Measurements from ENCODE around the gene YWHAE. TPM values are rescaled to one million over a fixed set of nuclear protein-coding genes. Genes with fewer than 3 reads are reported as not detected.
A peak's percentile ranks its signal among the peaks of the same experiment; 100 is the strongest.
"Not testable (repeated sequence)": the region's sequence is repeated elsewhere in the genome, so short reads cannot be mapped to it uniquely, and the experiment has no call there.

Gene YWHAE
- total and polyA plus RNA-seq, 4 experiments from 2014 or later: 54.1 to 143 (median 99.3) TPM

DNA sequence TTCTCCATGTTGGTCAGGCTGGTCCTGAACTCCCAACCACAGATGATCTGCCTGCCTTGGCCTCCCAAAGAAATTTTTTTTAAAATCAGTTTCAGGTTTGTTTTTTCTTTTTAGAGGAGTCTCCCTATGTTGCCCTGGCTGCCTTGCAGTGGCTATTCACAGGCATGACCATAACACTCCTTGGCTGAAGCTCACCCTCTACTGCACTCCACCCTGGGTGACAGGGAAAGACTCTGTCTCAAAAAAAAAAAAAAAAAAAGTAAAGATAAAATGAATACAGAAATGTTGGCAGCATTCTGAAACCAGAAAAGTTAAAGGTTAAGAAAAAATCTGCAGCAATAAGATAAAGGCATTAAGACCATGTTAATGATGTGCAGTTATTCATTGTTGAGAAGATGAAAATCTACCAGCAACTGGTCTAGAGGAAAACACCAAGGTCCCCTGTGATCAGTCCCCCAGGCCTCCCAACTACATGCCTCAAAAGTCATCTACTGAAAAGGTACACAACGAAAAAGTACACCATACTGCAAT is 15.1 kb downstream of the YWHAE start:
- H3K27me3 ChIP-seq (ENCODE audit: insufficient read depth, low read length): no peaks in the 10 kb centered on the region
- Mint-ChIP-seq H3K27me3 (no peaks in the 10 kb centered on the region), H3K27ac (peak overlapping the region in 4 of 7 donors; percentile 62 to 79 (median 72)), H3K4me3 (peak overlapping the region in 2 of 8 donors; percentile 43 to 52), H3K4me1 (peaks cover 34 to 80% (median 50%) of the 10 kb centered on the region in 4 donors), H3K9me3 (no peaks in the 10 kb centered on the region), H3K36me3 (peaks cover 7 to 12% of the 10 kb centered on the region in 2 donors)
- H3K27ac ChIP-seq (ENCODE audit: low read depth, low read length): no peak overlapping the region
- no peak for DNase-seq
- intact Hi-C loops (cut with micrococcal nuclease): no loop called here
- no peaks in the 10 kb centered on the region for H3K9me3 ChIP-seq (ENCODE audit: control insufficient read depth in 1 of 2, low read length in 2 of 2)
- H3K4me1 ChIP-seq (ENCODE audit: insufficient read depth, low read length): peaks cover 90% of the 10 kb centered on the region
- no peaks in the 10 kb centered on the region for H3K36me3 ChIP-seq (ENCODE audit: insufficient read depth, low read length)
- H3K4me3 ChIP-seq (ENCODE audit: low read length in 2 of 2): no peak overlapping the region
- CTCF ChIA-PET (ENCODE audit: partially characterized antibody): no interaction called here
- POLR2A ChIA-PET (ENCODE audit: partially characterized antibody): interaction anchor here (1.4 to 1.5 kb wide), 2 partner anchors 12 to 15 kb away, joined by 3 read pairs; partner anchors contain the start of gene YWHAE

DNA sequence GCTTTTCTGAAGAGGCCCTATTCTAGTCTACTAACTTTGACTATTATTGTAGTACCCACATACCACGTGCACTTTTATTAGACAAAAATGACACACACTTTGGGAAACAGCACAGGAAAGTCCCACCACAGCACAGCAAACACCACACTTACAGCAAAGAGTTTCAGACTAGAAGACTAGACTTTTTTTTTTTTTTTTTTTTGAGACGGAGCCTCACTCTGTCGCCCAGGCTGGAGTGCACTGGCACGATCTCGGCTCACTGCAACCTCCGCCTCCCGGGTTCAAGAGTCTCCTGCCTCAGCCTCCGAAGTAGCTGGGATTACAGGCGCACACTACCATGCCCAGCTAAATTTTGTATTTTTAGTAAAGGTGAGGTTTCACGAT is 20.1 kb downstream of the YWHAE start:
- intact Hi-C loops (cut with micrococcal nuclease): no loop called here
- Histone ChIP-seq H3K27ac (ENCODE audit: low read depth, low read length) (peak overlapping the region; percentile 10), H3K4me3 (ENCODE audit: low read length in 2 of 2) (no peak overlapping the region), H3K9me3 (ENCODE audit: control insufficient read depth in 1 of 2, low read length in 2 of 2) (no peaks in the 10 kb centered on the region), H3K4me1 (ENCODE audit: insufficient read depth, low read length) (peaks cover 93% of the 10 kb centered on the region), H3K36me3 (ENCODE audit: insufficient read depth, low read length) (no peaks in the 10 kb centered on the region), H3K27me3 (ENCODE audit: insufficient read depth, low read length) (no peaks in the 10 kb centered on the region)
- peaks cover 7 to 18% of the 10 kb centered on the region in 2 donors for H3K36me3 Mint-ChIP-seq
- no peaks in the 10 kb centered on the region for H3K9me3 Mint-ChIP-seq
- H3K4me1 Mint-ChIP-seq: peaks cover 48 to 88% (median 63%) of the 10 kb centered on the region in 4 donors
- no peaks in the 10 kb centered on the region for H3K27me3 Mint-ChIP-seq
- H3K27ac Mint-ChIP-seq: peak overlapping the region; percentile 33 to 90 (median 84)
- ChIA-PET CTCF (ENCODE audit: partially characterized antibody) (interaction anchor here (0.7 to 3.1 kb wide), 3 partner anchors 12 to 135 kb away, joined by 3 to 21 read pairs (median 4); no protein-coding TSS in a partner anchor), POLR2A (ENCODE audit: partially characterized antibody) (interaction anchor here (0.9 to 2.6 kb wide), 4 partner anchors 15 to 136 kb away, joined by 3 to 9 read pairs (median 6); partner anchors contain the start of genes INPP5K and YWHAE)
- H3K4me3 Mint-ChIP-seq: peak overlapping the region; percentile 33 to 84 (median 58)
- peak in 2 of 5 donors; percentile 38 to 81 for DNase-seq

DNA sequence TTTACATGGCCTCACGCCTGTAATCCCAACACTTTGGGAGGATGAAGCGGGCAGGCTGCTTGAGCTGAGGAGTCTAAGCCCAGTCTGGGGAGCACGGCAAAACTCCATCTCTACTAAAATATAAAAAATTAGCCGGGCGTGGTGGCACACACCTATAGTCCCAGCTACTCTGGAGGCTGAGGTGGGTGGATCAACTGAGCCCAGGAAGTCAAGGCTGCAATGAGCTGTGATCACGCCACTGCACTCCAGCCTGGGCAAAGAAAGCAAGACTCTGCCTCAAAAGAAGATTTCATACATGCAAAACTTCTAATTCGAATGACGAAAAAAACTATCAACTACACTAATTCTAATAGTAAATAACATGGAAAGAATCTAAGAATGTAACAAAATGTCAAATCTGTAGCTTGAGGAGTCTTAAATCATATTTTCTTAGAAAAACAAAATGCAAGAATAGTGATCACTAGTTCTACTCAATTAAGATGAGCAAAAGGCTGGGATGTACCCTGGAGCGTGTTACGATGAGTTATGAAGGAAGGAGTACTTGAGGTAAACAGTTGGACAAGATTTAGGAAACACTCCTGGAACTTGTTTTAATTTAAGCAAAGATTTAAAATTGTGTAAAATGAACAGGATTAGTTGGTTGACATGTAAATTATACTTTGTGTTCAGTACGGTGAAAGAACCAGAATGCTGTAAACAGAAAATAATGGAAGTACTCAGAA is 20.7 kb downstream of the YWHAE start:
- Mint-ChIP-seq H3K27me3 (no peaks in the 10 kb centered on the region), H3K4me1 (peaks cover 53 to 91% (median 68%) of the 10 kb centered on the region in 4 donors), H3K36me3 (peaks cover 7 to 20% of the 10 kb centered on the region in 2 donors), H3K27ac (peak overlapping the region; percentile 50 to 90 (median 84)), H3K4me3 (peak overlapping the region in 5 of 8 donors; percentile 47 to 84 (median 61)), H3K9me3 (no peaks in the 10 kb centered on the region)
- ChIA-PET POLR2A (ENCODE audit: partially characterized antibody) (interaction anchor here (0.9 to 2.6 kb wide), 4 partner anchors 15 to 137 kb away, joined by 3 to 9 read pairs (median 6); partner anchors contain the start of genes INPP5K and YWHAE), CTCF (ENCODE audit: partially characterized antibody) (interaction anchor here (0.8 to 3.1 kb wide), 2 partner anchors 11 to 14 kb away, joined by 3 to 21 read pairs; no protein-coding TSS in a partner anchor)
- Histone ChIP-seq H3K36me3 (ENCODE audit: insufficient read depth, low read length) (no peaks in the 10 kb centered on the region), H3K9me3 (ENCODE audit: control insufficient read depth in 1 of 2, low read length in 2 of 2) (no peaks in the 10 kb centered on the region), H3K4me1 (ENCODE audit: insufficient read depth, low read length) (peaks cover 96% of the 10 kb centered on the region), H3K27me3 (ENCODE audit: insufficient read depth, low read length) (no peaks in the 10 kb centered on the region), H3K4me3 (ENCODE audit: low read length in 2 of 2) (no peak overlapping the region), H3K27ac (ENCODE audit: low read depth, low read length) (peak overlapping the region; percentile 10)
- intact Hi-C loops (cut with micrococcal nuclease): no loop called here
- DNase-seq: no peak

DNA sequence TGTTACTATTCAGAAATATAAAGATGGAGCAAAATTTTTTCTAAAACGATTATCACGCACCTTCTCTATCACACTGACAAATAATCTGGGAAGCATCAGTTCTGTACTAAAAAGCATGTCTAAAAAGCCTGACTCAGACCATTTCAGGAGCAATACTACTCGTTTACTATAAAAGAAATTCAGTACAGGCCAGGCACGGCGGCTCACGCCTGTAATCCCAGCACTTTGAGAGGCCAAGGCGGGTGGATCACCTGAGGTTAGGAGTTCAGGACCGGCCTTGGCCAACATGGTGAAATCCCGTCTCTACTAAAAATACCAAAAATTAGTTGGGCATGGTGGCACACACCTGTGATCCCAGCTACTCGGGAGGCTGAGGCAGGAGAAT is 21.6 kb downstream of the YWHAE start:
- ChIA-PET CTCF (ENCODE audit: partially characterized antibody) (interaction anchor here (3.1 kb wide), 1 partner anchor 13 kb away, joined by 21 read pairs; no protein-coding TSS in a partner anchor), POLR2A (ENCODE audit: partially characterized antibody) (interaction anchor here (2.0 kb wide), 1 partner anchor 21 kb away, joined by 8 read pairs; the partner anchor contains the start of gene YWHAE)
- H3K9me3 Mint-ChIP-seq; DNase-seq; H3K27ac ChIP-seq (ENCODE audit: low read depth, low read length); H3K27me3 ChIP-seq (ENCODE audit: insufficient read depth, low read length); H3K27me3 Mint-ChIP-seq; H3K9me3 ChIP-seq (ENCODE audit: control insufficient read depth in 1 of 2, low read length in 2 of 2); H3K36me3 ChIP-seq (ENCODE audit: insufficient read depth, low read length); intact Hi-C loops (cut with micrococcal nuclease); H3K4me3 ChIP-seq (ENCODE audit: low read length in 2 of 2): not testable (repeated sequence)
- peak overlapping the region in 4 of 8 donors; percentile 1 to 69 (median 36) for H3K4me3 Mint-ChIP-seq
- peaks cover 7 to 21% of the 10 kb centered on the region in 2 donors for H3K36me3 Mint-ChIP-seq
- peak overlapping the region in 5 of 7 donors; percentile 25 to 89 (median 54) for H3K27ac Mint-ChIP-seq
- peaks cover 57 to 97% (median 73%) of the 10 kb centered on the region in 4 donors for H3K4me1 Mint-ChIP-seq
- H3K4me1 ChIP-seq (ENCODE audit: insufficient read depth, low read length): peaks cover 96% of the 10 kb centered on the region

DNA sequence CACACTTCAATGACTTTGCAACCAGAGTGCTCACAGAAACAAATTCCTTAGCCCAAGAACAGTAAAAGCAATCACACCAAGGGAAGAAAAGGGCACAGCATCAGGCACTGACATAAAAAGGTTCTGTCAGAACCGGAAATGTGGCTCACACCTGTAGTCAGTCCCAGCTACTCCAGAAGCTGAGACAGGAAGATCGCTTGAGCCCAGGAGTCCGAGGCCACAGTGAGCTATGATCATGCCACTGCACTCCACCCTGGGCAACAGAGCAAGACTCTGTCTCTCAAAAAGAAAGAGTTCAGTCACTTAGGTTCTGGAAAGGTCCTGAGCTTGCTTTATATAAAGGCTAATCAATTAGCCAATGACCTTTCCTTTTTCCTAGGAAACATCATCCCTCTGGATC is 22.7 kb downstream of the YWHAE start:
- H3K27ac ChIP-seq (ENCODE audit: low read depth, low read length): peak overlapping the region; percentile 40
- no peaks in the 10 kb centered on the region for H3K27me3 Mint-ChIP-seq
- POLR2A ChIA-PET (ENCODE audit: partially characterized antibody): interaction anchor here (0.9 to 2.0 kb wide), 5 partner anchors 9 to 138 kb away, joined by 3 to 8 read pairs (median 3); partner anchors contain the start of gene YWHAE
- CTCF ChIA-PET (ENCODE audit: partially characterized antibody): interaction anchor here (0.7 to 2.2 kb wide), 6 partner anchors 12 to 139 kb away, joined by 3 to 22 read pairs (median 4); partner anchors contain the start of gene INPP5K
- H3K36me3 ChIP-seq (ENCODE audit: insufficient read depth, low read length): no peaks in the 10 kb centered on the region
- H3K4me1 Mint-ChIP-seq: peaks cover 58 to 99% (median 76%) of the 10 kb centered on the region in 4 donors
- no peak for DNase-seq
- no peaks in the 10 kb centered on the region for H3K27me3 ChIP-seq (ENCODE audit: insufficient read depth, low read length)
- H3K4me3 ChIP-seq (ENCODE audit: low read length in 2 of 2): no peak overlapping the region
- peak overlapping the region; percentile 25 to 93 (median 79) for H3K27ac Mint-ChIP-seq
- intact Hi-C loops (cut with micrococcal nuclease): no loop called here
- peaks cover 96% of the 10 kb centered on the region for H3K4me1 ChIP-seq (ENCODE audit: insufficient read depth, low read length)
- H3K4me3 Mint-ChIP-seq: peak overlapping the region in 6 of 8 donors; percentile 53 to 90 (median 62)
- H3K9me3 ChIP-seq (ENCODE audit: control insufficient read depth in 1 of 2, low read length in 2 of 2): no peaks in the 10 kb centered on the region
- peaks cover 7 to 26% of the 10 kb centered on the region in 2 donors for H3K36me3 Mint-ChIP-seq
- H3K9me3 Mint-ChIP-seq: no peaks in the 10 kb centered on the region

DNA sequence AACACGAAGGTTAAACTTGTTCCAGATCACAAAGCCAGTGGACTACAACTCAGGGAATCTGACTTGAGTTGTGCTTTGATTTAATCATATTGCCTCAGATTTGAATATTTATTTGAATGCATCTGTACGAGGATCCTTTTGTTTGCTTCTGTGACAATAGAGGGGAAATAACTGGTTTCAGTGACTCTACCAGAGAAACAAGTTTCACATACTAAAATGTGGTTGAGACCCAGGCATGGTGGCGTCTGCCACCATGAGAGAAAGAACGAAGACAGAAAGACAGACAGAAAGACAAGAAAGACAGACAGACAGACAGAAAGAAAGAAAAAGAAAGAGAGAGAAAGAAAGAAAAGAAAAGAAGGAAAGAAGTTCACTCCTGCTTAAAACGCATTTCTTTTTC is 24.0 kb downstream of the YWHAE start:
- ChIA-PET POLR2A (ENCODE audit: partially characterized antibody) (interaction anchor here (1.0 to 1.5 kb wide), 3 partner anchors 11 to 87 kb away, joined by 4 read pairs; no protein-coding TSS in a partner anchor), CTCF (ENCODE audit: partially characterized antibody) (interaction anchor here (1.7 to 2.2 kb wide), 4 partner anchors 11 to 116 kb away, joined by 5 to 22 read pairs (median 6); no protein-coding TSS in a partner anchor)
- Mint-ChIP-seq H3K36me3 (peaks cover 7 to 28% of the 10 kb centered on the region in 2 donors), H3K4me3 (peak overlapping the region in 7 of 8 donors; percentile 66 to 90 (median 76)), H3K4me1 (peaks cover 52 to 97% (median 75%) of the 10 kb centered on the region in 4 donors), H3K27me3 (no peaks in the 10 kb centered on the region), H3K9me3 (no peaks in the 10 kb centered on the region), H3K27ac (peak overlapping the region; percentile 84 to 96 (median 92))
- Histone ChIP-seq H3K9me3 (ENCODE audit: control insufficient read depth in 1 of 2, low read length in 2 of 2) (no peaks in the 10 kb centered on the region), H3K27me3 (ENCODE audit: insufficient read depth, low read length) (no peaks in the 10 kb centered on the region), H3K36me3 (ENCODE audit: insufficient read depth, low read length) (no peaks in the 10 kb centered on the region), H3K27ac (ENCODE audit: low read depth, low read length) (peak overlapping the region; percentile 40), H3K4me1 (ENCODE audit: insufficient read depth, low read length) (peaks cover 94% of the 10 kb centered on the region), H3K4me3 (ENCODE audit: low read length in 2 of 2) (no peak overlapping the region)
- DNase-seq: no peak
- intact Hi-C loops (cut with micrococcal nuclease): no loop called here

All from CD4-positive, alpha-beta memory T cell (primary cell).